ENCODE data around the gene HSPB2.

HSPB2 gene

DNA sequence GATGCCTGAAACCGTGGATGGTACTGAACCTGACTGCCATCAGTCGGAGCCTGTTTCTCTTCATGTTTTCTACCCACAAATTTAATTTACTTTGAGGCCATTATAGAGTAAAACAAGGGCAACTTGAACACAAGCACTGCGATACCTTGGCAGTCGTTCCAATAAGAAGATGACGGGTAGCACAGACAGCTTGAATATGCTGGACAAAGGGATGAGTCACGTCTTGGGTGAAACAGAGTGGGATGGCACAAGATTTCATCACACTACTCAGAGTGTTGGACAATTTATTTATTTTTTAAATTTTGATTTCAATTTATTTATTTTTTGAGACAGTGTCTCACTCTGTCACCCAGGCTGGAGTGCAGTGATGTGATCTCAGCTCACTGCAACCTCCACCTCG, 30.3 kb downstream of the HSPB2 start:
- Histone ChIP-seq H3K4me3 (ENCODE audit: low read length) (no peak overlapping the region), H3K27me3 (ENCODE audit: control insufficient read depth, insufficient read depth, low read length) (no peaks in the 10 kb centered on the region), H3K9ac (ENCODE audit: low read length) (no peak overlapping the region), H3K27ac (ENCODE audit: low read length) (no peak overlapping the region), H3K9me3 (ENCODE audit: control insufficient read depth, low read depth, low read length) (no peaks in the 10 kb centered on the region), H3K36me3 (ENCODE audit: control insufficient read depth, low read depth, low read length) (no peaks in the 10 kb centered on the region), H3K4me1 (ENCODE audit: control insufficient read depth, low read depth, low read length) (peaks cover 25% of the 10 kb centered on the region)

DNA sequence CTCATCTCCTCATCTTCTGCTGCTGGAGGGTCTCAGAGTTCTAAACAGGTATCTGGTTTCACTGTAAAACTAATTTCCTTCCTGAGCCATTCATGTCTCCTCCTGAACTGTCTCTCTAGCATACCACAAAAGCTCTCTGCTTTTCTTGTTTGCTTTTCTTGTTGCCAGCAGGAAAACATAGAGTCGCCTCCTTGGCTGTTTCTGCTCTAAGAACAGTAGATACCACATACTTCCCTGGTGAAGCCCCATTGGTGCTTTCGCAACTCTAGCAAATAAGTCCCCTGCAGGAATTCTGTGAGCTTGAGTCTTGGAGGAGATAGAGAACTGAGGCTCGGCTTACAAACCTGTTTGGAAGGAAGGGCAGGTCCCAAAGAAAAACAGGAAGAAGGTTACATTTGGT, 31.6 kb downstream of the HSPB2 start:
- H3K4me1 ChIP-seq (ENCODE audit: control insufficient read depth, low read depth, low read length) = peaks cover 12% of the 10 kb centered on the region
- H3K9ac ChIP-seq (ENCODE audit: low read length) = no peak overlapping the region
- H3K4me3 ChIP-seq (ENCODE audit: low read length) = no peak overlapping the region
- no peaks in the 10 kb centered on the region for H3K36me3 ChIP-seq (ENCODE audit: control insufficient read depth, low read depth, low read length)
- no peak overlapping the region for H3K27ac ChIP-seq (ENCODE audit: low read length)
- no peaks in the 10 kb centered on the region for H3K27me3 ChIP-seq (ENCODE audit: control insufficient read depth, insufficient read depth, low read length)
- no peaks in the 10 kb centered on the region for H3K9me3 ChIP-seq (ENCODE audit: control insufficient read depth, low read depth, low read length)

- no peak overlapping the region for H3K9ac ChIP-seq (ENCODE audit: low read length)
- H3K4me3 ChIP-seq (ENCODE audit: low read length) = no peak overlapping the region
- H3K4me1 ChIP-seq (ENCODE audit: control insufficient read depth, low read depth, low read length) = peaks cover 9% of the 10 kb centered on the region
- H3K9me3 ChIP-seq (ENCODE audit: control insufficient read depth, low read depth, low read length) = no peaks in the 10 kb centered on the region
- no peaks in the 10 kb centered on the region for H3K27me3 ChIP-seq (ENCODE audit: control insufficient read depth, insufficient read depth, low read length)
- no peak overlapping the region for H3K27ac ChIP-seq (ENCODE audit: low read length)
- no peaks in the 10 kb centered on the region for H3K36me3 ChIP-seq (ENCODE audit: control insufficient read depth, low read depth, low read length)
Measured at GRCh38 chr11:111944651-111945051, 32.1 kb downstream of the HSPB2 start.

DNA sequence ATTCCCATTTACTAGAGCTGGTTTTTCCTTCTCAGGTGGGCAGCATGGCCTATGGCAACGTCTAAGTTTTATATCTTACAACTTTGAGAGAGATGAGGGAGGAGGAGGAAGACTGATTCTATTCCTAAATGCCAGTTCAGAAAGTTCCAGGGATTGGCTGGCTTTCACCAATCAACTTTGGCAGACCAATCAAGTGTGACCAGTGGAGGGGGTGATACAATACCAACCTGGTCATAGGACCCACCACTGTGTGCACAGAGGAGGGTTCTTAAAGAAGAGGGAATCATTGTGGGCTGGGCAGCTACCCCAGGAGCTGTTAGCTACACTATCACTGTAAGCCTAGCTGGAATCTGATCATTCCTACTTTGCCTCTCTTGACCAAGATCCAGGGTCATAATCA, 32.7 kb downstream of the HSPB2 start:
- H3K9me3 ChIP-seq (ENCODE audit: control insufficient read depth, low read depth, low read length) = no peaks in the 10 kb centered on the region
- peaks cover 9% of the 10 kb centered on the region for H3K4me1 ChIP-seq (ENCODE audit: control insufficient read depth, low read depth, low read length)
- no peaks in the 10 kb centered on the region for H3K27me3 ChIP-seq (ENCODE audit: control insufficient read depth, insufficient read depth, low read length)
- no peak overlapping the region for H3K9ac ChIP-seq (ENCODE audit: low read length)
- no peak overlapping the region for H3K27ac ChIP-seq (ENCODE audit: low read length)
- H3K36me3 ChIP-seq (ENCODE audit: control insufficient read depth, low read depth, low read length) = no peaks in the 10 kb centered on the region
- no peak overlapping the region for H3K4me3 ChIP-seq (ENCODE audit: low read length)

DNA sequence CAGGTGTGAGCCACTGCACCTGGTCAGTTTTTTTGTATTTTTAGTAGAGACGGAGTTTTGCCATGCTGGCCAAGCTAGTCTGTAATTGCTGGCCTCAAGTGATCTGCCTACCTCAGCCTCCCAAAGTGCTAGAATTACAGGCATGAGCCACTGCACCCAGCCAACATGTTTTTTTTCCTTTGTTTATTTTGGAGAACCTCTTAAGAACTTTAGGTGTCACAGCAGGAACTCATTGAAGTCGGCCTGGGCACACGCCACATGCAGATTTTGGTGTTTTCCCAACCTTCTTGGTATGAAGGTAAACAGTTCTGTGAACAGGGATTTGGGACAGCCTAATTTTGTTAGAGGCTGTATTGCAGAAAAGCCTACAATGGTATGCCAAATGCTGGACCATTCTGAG, 34.0 kb downstream of the HSPB2 start:
- Histone ChIP-seq H3K27me3 (ENCODE audit: control insufficient read depth, insufficient read depth, low read length) (no peaks in the 10 kb centered on the region), H3K4me3 (ENCODE audit: low read length) (no peak overlapping the region), H3K9ac (ENCODE audit: low read length) (no peak overlapping the region), H3K27ac (ENCODE audit: low read length) (no peak overlapping the region), H3K36me3 (ENCODE audit: control insufficient read depth, low read depth, low read length) (no peaks in the 10 kb centered on the region), H3K9me3 (ENCODE audit: control insufficient read depth, low read depth, low read length) (no peaks in the 10 kb centered on the region), H3K4me1 (ENCODE audit: control insufficient read depth, low read depth, low read length) (peaks cover 9% of the 10 kb centered on the region)

- Histone ChIP-seq H3K36me3 (ENCODE audit: control insufficient read depth, low read depth, low read length) (no peaks in the 10 kb centered on the region), H3K4me1 (ENCODE audit: control insufficient read depth, low read depth, low read length) (peaks cover 9% of the 10 kb centered on the region), H3K27ac (ENCODE audit: low read length) (no peak overlapping the region), H3K9ac (ENCODE audit: low read length) (no peak overlapping the region), H3K4me3 (ENCODE audit: low read length) (no peak overlapping the region), H3K9me3 (ENCODE audit: control insufficient read depth, low read depth, low read length) (no peaks in the 10 kb centered on the region), H3K27me3 (ENCODE audit: control insufficient read depth, insufficient read depth, low read length) (no peaks in the 10 kb centered on the region)
Measured at GRCh38 chr11:111947143-111947542, 34.6 kb downstream of the HSPB2 start.

DNA sequence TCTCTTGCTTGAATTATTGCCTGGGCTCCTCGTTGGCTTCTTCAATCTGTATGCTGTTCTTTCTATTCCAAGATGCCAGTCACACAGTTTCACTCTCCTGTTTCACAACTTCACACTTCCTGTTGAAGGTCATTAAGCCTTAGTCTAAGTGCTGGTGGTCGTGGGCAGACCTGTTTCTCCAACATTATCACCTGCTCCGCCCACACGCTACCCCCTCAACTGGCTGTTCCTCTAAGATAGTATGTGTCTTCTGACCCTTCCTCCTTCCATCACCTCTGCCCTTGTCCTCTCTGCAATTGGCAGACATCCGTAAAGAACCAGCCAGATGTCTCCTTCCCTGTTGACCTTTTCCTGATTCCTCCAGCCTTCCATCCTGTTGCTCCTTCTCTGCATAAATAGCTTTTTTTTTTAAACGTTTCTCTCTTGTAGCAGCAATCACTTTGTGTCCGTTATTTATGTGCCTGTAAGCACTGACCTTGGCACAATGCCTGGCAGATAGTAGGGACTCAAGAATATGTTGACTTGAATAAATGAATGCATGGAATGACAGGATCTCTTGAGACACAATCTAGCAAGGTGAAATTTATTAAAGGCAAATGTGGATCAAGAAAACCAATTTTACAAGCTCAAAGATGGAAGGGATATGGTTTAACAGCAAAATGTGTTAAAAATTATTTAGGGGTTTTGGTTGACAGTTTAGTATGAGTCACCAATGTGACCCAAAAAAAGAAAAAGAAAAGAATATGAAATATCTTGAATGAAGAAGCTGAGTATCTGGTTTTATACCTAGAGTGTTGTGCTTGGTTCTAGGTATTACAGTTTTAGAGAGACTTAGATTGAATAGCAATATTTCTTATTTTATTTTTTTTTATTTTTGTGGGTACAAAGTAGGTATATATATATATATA, 37.2 kb downstream of the HSPB2 start:
- no peaks in the 10 kb centered on the region for H3K27me3 ChIP-seq (ENCODE audit: control insufficient read depth, insufficient read depth, low read length)
- H3K4me1 ChIP-seq (ENCODE audit: control insufficient read depth, low read depth, low read length) = peaks cover 3% of the 10 kb centered on the region
- no peak overlapping the region for H3K4me3 ChIP-seq (ENCODE audit: low read length)
- H3K27ac ChIP-seq (ENCODE audit: low read length) = no peak overlapping the region
- H3K9ac ChIP-seq (ENCODE audit: low read length) = no peak overlapping the region
- no peaks in the 10 kb centered on the region for H3K36me3 ChIP-seq (ENCODE audit: control insufficient read depth, low read depth, low read length)
- no peaks in the 10 kb centered on the region for H3K9me3 ChIP-seq (ENCODE audit: control insufficient read depth, low read depth, low read length)

GRCh38 chr11:111951565-111951964, 39.0 kb downstream of the HSPB2 start:
- H3K36me3 ChIP-seq (ENCODE audit: control insufficient read depth, low read depth, low read length) = no peaks in the 10 kb centered on the region

DNA sequence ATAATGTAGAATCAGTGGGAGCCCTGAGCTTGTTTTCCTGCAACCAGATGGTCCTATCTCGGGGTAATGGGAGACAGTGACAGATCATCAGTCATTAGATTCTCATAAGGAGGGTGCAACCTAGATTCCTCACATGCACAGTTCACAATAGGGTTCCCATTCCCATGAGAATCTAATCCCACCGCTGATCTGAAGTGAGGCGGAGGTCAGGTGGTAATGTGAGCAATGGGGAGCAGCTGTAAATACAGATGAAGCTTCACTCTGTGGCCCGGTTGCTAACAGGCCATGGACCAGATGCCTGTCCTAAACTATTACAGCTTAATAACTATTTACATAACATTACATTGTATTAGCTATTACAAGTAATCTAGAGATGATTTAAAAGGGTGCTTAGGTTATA, 41.6 kb downstream of the HSPB2 start:
- no peaks in the 10 kb centered on the region for H3K36me3 ChIP-seq (ENCODE audit: control insufficient read depth, low read depth, low read length)

More at GRCh38 chr11:111951565-111951964, 39.0 kb downstream of the HSPB2 start:
- Histone ChIP-seq H3K4me3 (ENCODE audit: low read length) (no peak overlapping the region), H3K27me3 (ENCODE audit: control insufficient read depth, insufficient read depth, low read length) (no peaks in the 10 kb centered on the region), H3K9ac (ENCODE audit: low read length) (no peak overlapping the region), H3K9me3 (ENCODE audit: control insufficient read depth, low read depth, low read length) (no peaks in the 10 kb centered on the region), H3K27ac (ENCODE audit: low read length) (no peak overlapping the region), H3K4me1 (ENCODE audit: control insufficient read depth, low read depth, low read length) (peaks cover 2% of the 10 kb centered on the region)

DNA sequence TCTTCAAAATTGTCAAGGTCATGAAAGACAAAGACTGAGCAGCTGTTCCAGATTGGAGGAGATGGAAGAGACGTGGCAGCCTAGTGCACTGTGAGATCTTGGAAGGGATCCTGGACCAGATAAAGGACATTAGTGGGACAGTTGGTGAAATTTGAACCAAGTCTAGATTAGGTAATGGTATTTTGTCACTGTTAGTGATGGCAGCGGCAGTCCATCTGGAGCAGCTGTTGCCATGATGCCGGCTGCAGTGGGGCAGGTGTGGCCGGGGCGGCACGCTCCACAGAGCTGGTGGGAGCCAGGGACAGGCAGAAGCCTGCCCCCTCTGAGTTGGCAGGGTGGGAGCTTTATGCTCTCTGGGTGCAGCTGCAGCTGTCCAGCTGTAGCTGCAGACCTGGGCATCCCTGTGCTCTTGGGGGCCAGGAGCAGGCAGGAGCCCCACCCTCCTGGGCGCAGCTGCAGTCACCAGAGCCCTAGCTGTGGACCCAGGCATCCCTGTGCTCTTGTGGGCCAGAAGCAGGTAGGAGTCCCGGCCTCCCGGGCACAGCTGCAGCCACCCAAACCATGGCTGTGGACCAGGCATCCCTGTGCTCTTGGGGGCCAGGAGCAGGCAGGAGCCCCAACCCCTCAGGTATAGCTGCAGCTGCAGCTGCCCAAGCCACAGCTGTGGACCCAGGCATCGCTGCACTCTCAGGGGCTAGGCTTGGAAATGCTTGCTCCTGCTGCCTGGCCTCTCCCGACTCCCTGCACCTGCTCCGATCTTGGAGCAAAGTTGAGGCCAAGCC, 45.3 kb downstream of the HSPB2 start:
- H3K9me3 ChIP-seq (ENCODE audit: control insufficient read depth, low read depth, low read length) = no peaks in the 10 kb centered on the region
- no peak overlapping the region for H3K27ac ChIP-seq (ENCODE audit: low read length)
- H3K4me1 ChIP-seq (ENCODE audit: control insufficient read depth, low read depth, low read length) = peaks cover 13% of the 10 kb centered on the region
- no peak overlapping the region for H3K9ac ChIP-seq (ENCODE audit: low read length)
- no peaks in the 10 kb centered on the region for H3K36me3 ChIP-seq (ENCODE audit: control insufficient read depth, low read depth, low read length)
- no peaks in the 10 kb centered on the region for H3K27me3 ChIP-seq (ENCODE audit: control insufficient read depth, insufficient read depth, low read length)
- no peak overlapping the region for H3K4me3 ChIP-seq (ENCODE audit: low read length)

More for the DNA sequence above, 41.6 kb downstream of the HSPB2 start:
- H3K27ac ChIP-seq (ENCODE audit: low read length) = no peak overlapping the region
- H3K4me1 ChIP-seq (ENCODE audit: control insufficient read depth, low read depth, low read length) = no peaks in the 10 kb centered on the region
- H3K9me3 ChIP-seq (ENCODE audit: control insufficient read depth, low read depth, low read length) = no peaks in the 10 kb centered on the region
- no peak overlapping the region for H3K4me3 ChIP-seq (ENCODE audit: low read length)
- no peaks in the 10 kb centered on the region for H3K27me3 ChIP-seq (ENCODE audit: control insufficient read depth, insufficient read depth, low read length)
- H3K9ac ChIP-seq (ENCODE audit: low read length) = no peak overlapping the region

DNA sequence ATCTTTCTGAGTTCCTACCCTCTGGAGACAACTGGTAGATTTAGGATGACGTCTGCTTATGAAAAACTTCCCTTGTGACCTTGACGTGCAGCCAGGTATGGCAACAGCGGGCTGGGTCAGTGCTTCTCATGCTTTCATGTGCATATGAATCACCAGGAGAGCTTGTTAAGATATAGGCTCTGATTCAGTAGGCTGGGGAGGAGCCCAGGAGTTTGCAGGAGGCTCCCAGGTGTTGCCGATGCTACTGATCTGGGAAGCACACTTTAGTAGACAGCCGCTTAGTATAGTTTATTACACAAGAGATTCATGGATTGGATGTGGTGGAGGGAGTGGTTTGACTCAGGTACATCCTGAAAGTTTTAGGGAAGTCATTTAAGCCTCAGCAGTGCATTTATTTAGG, 48.4 kb downstream of the HSPB2 start:
- no peaks in the 10 kb centered on the region for H3K36me3 ChIP-seq (ENCODE audit: control insufficient read depth, low read depth, low read length)
- no peak overlapping the region for H3K27ac ChIP-seq (ENCODE audit: low read length)

More for the DNA sequence above, 48.4 kb downstream of the HSPB2 start:
- Histone ChIP-seq H3K9ac (ENCODE audit: low read length) (no peak overlapping the region), H3K9me3 (ENCODE audit: control insufficient read depth, low read depth, low read length) (no peaks in the 10 kb centered on the region), H3K27me3 (ENCODE audit: control insufficient read depth, insufficient read depth, low read length) (no peaks in the 10 kb centered on the region), H3K4me1 (ENCODE audit: control insufficient read depth, low read depth, low read length) (peaks cover 13% of the 10 kb centered on the region), H3K4me3 (ENCODE audit: low read length) (no peak overlapping the region)

Data from iPS-18a (cell line).